Activated T-cell treated with anti-CD3 and anti-CD28 coated beads, Interleukin-2, amount 50 U/mL, for 24 hours (primary cell): ENCODE data around the gene PLTP.

Experiments used
- DNase-seq: peaks from one replicate; pipeline ENCODE4 v3.0.0-alpha.2; 2020
- H3K27ac Mint-ChIP-seq: 2 replicates; pipeline ENCODE4 v1.8.0; 2020; ENCODE audit warnings: mild to moderate bottlenecking, mixed read lengths
- H3K27me3 Mint-ChIP-seq: 2 replicates; pipeline ENCODE4 v1.8.0; 2020; ENCODE audit warnings: mixed read lengths
- H3K36me3 Mint-ChIP-seq: 2 replicates; pipeline ENCODE4 v1.8.0; 2020; ENCODE audit warnings: low read depth, mixed read lengths
- H3K4me1 Mint-ChIP-seq: 2 replicates; pipeline ENCODE4 v1.8.0; 2020; ENCODE audit warnings: low read depth, mixed read lengths
- H3K4me3 Mint-ChIP-seq: 2 replicates; pipeline ENCODE4 v1.8.0; 2020; ENCODE audit warnings: mild to moderate bottlenecking, moderate library complexity, mixed read lengths
- H3K9me3 Mint-ChIP-seq: 2 replicates; pipeline ENCODE4 v1.8.0; 2020; ENCODE audit warnings: mixed read lengths

Gene PLTP

DNA sequence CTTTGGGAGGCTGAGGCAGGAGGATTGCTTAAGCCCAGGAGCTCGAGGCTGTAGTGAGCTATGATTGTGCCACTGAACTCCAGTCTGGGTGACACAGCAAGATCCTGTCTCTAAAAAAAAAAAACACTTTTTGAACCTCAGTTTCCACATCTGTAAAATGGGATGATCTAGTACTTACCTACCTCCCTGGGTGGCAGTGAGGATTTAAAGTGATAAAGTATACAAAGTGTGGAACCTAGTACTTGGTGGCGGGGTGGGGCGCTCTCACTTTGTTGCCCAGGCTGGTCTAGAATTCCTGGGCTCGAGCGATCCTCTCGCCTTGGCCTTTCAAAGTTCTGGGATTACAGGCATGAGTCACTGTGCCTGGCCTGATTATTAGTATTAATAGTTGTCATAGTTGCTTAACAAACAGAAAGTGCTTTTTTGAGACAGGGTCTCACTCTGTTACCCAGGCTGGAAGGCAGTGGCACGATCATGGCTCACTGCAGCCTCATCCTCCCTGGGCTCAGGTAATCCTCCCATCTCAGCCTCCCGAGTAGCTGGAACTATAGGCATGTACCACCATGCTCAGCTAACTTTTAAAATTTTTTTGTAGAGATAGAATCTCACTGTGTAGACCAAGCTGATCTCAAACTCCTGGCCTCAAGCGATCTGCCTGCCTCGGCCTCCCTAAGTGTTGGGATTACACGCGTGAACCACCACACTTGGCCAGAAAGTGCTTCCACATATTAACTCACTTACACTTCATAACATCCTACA is 7.0 kb upstream of the PLTP start:
- Mint-ChIP-seq H3K27ac (no peak overlapping the region), H3K4me1 (peaks cover 5% of the 10 kb centered on the region), H3K36me3 (no peaks in the 10 kb centered on the region), H3K4me3 (no peak overlapping the region), H3K9me3 (no peaks in the 10 kb centered on the region), H3K27me3 (peaks cover 33% of the 10 kb centered on the region)
- no peak for DNase-seq

DNA sequence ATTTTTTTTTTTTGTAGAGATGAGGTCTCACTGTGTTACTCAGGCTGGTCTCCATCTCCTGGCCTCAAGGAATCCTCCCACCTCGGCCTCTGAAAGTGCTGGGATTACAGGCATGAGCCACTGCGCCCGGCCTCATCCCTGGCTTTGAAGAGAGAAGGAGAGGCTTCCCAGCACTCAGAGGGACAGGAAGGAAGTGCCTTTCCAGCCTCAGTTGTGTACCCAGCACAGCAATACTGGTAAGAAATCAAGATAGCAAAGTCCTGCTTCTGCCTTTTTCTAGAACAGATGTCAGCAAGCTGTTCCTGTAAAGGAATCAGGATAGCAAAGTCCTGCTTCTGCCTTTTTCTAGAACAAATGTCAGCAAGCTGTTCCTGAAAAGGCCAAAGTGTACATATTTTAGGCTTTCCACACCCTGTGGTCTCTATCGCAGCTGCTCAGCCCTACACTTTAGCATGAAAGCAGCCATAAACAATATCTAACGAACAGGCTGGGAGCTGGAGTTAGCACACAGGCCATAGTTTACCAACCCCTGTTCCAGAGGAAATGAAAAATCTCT is 6.3 kb upstream of the PLTP start:
- H3K4me1 Mint-ChIP-seq, result peaks cover 5% of the 10 kb centered on the region
- H3K9me3 Mint-ChIP-seq, result no peaks in the 10 kb centered on the region
- H3K36me3 Mint-ChIP-seq, result no peaks in the 10 kb centered on the region
- DNase-seq, result no peak
- no peak overlapping the region for H3K27ac Mint-ChIP-seq
- H3K4me3 Mint-ChIP-seq, result no peak overlapping the region
- peaks cover 33% of the 10 kb centered on the region for H3K27me3 Mint-ChIP-seq

DNA sequence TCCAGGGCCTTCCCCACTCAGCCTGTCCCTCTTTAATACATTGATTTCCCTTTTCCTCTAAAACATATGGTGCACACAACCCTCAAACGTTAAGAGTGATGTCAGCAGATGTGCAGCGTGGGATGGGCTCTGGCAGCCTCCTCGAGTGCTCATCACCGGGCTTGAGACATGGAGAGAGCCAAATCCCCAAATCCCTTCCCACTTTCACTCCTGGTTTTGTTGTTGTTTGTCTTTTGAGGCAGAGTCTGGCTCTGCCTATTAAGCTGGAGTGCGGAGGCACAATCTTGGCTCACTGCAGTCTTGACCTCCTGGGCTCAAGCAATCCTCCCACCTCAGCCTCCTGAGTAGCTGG is 5.8 kb upstream of the PLTP start:
- Mint-ChIP-seq H3K27me3 (peaks cover 36% of the 10 kb centered on the region), H3K27ac (no peak overlapping the region), H3K4me1 (peaks cover 7% of the 10 kb centered on the region), H3K36me3 (no peaks in the 10 kb centered on the region), H3K9me3 (no peaks in the 10 kb centered on the region), H3K4me3 (no peak overlapping the region)
- no peak for DNase-seq

DNA sequence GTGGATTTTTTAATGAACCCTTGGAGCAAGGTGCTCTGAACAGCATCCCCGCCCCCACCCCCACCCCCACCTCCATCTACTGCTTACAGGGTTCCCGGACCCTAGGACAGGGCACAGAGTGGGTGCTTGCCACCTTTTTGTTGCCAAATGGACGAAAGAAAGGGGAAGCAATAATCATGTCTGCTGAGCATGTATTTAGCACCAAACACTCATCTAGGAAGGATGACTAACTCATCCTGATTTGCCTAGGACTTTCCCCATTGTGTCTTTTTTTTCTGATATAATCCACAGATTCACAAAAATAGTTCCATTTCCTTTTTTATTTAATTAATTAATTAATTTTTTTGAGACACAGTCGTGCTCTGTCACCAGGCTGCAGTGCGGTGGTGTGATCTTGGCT is 1.2 kb upstream of the PLTP start:
- Mint-ChIP-seq H3K27me3 (peaks cover 40% of the 10 kb centered on the region), H3K4me1 (peaks cover 22% of the 10 kb centered on the region), H3K36me3 (no peaks in the 10 kb centered on the region), H3K9me3 (no peaks in the 10 kb centered on the region), H3K27ac (no peak overlapping the region), H3K4me3 (no peak overlapping the region)
- no peak for DNase-seq

DNA sequence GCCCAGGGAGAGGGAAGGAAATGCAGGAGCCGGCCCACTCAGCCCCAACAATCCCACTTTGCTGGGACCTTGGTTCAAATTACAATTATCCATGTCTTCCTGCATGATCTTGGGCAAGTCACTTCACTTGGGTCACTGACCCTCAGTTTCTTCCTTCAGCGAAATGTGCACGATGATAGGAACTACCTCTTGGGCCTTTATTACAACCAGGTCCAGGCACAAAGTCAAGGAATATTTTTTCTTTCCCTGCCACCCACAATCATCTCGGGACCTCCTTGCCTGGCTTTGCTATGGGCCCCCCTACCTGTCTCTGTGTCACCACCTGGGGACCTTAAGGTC is 358 bp upstream of the PLTP start:
- peaks cover 36% of the 10 kb centered on the region for H3K27me3 Mint-ChIP-seq
- H3K27ac Mint-ChIP-seq, result no peak overlapping the region
- peak overlapping the region; percentile 80 for H3K4me3 Mint-ChIP-seq
- peaks cover 22% of the 10 kb centered on the region for H3K4me1 Mint-ChIP-seq
- H3K9me3 Mint-ChIP-seq, result no peaks in the 10 kb centered on the region
- DNase-seq, result no peak
- no peaks in the 10 kb centered on the region for H3K36me3 Mint-ChIP-seq

DNA sequence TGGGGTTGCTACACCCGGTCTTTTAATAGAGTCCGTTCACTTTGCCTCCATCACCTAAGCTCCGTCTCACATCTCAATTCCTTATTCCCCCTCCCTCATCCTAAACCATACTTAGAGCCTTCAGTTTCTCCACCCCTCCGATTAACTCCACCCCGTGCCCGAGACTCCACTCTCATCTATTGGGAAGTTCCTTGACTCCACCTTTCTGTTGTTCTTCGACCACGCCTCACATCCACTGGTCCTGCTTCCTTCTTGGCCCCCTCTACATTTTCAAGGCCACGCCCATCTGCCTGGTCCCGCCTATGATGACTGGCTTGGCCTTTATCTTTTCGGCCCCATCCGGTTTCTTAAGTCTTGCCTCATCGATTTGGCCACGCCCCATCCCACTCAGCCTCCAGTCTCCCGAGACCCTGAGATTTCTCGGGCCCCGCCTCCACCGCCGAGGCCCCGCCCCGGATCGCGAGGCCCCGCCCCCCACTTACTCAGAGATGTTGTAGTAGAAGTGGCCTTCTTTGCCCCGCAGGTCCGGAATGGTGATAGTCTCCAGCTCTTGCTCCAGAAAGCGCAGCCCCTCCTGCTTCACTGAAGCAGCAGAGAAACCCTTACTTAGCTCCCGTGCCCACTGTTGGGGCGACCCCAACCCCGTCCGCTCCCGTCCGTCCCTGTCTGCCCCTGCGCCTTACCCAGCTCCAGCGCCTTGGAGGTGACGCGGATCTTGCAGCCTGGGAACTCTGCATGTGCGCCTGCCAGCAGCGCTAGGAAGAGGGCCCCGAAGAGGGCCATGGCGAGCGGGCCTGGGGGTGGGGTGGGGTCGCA is 1.1 kb downstream of the PLTP start:
- peaks cover 22% of the 10 kb centered on the region for H3K4me1 Mint-ChIP-seq
- peak overlapping the region; percentile 80 for H3K4me3 Mint-ChIP-seq
- peak overlapping the region; percentile 83 for H3K27ac Mint-ChIP-seq
- H3K9me3 Mint-ChIP-seq, result no peaks in the 10 kb centered on the region
- H3K36me3 Mint-ChIP-seq, result no peaks in the 10 kb centered on the region
- H3K27me3 Mint-ChIP-seq, result peaks cover 25% of the 10 kb centered on the region
- peak; percentile 98 for DNase-seq

DNA sequence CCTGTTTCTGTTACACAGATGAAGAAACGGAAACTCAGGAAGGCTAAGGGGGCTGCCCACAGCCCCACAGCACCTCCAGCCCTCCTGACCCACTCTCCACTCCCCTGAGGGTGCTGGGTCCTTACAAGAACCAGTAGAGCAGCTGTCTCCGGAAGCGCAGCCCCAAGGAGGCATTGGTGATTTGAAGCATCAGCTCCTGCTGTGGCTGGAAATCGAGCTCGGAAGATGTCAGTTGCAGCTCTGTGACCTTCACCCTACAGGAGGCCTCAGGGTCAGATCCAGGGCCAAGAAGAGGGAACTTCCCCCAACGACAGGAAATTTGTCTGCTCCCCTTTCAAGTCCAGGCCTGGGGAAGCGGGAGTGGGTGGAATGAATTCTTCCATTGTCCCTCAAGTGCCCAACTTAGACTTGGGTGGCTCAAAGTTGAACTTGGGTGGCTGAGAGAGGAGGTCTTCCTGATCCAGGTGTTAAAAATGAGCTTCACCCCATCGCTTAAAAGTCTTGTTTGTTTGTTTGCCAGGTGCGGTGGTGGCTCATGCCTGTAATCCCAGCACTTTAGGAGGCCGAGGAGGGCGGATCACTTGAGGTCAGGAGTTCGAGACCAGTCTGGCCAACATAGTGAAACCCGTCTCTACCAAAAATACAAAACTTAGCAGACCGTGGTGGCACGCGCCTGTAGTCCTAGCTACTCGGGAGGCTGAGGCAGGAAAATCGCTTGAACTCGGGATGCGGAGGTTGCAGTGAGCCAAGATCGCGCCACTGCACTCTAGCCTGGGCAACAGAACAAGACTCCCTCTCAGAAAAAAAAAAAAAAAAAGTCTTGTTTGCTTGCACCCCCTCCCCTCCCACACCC is 1.9 kb downstream of the PLTP start:
- DNase-seq, result no peak
- Mint-ChIP-seq H3K4me1 (peaks cover 22% of the 10 kb centered on the region), H3K36me3 (no peaks in the 10 kb centered on the region), H3K27me3 (peaks cover 20% of the 10 kb centered on the region), H3K27ac (peak overlapping the region; percentile 78), H3K4me3 (peak overlapping the region; percentile 80), H3K9me3 (no peaks in the 10 kb centered on the region)

DNA sequence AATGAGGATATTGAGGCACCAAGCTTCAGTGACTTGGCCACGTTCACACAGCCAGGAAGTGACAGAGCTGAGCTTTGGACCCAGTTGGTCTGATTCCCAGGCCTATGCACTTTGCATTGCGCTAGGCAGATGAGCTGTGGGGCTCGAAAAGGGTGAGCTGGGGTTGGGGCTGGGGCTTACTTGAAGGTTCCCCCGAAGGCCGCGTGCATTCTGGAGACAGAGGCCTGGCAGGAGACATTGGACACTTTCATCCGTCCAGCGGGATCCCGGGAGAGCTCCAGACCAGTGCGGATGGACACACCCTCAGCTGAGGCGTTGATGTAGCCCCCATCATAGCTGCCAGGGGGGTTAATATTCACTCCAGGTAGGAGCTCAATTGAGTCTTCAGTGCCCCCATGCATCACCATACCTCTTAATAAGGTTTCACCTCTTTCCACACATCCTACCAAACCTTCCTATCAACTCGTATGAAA is 2.6 kb downstream of the PLTP start:
- Mint-ChIP-seq H3K27ac (no peak overlapping the region), H3K36me3 (no peaks in the 10 kb centered on the region), H3K27me3 (peaks cover 16% of the 10 kb centered on the region), H3K4me3 (no peak overlapping the region), H3K9me3 (no peaks in the 10 kb centered on the region), H3K4me1 (peaks cover 22% of the 10 kb centered on the region)
- DNase-seq, result no peak

DNA sequence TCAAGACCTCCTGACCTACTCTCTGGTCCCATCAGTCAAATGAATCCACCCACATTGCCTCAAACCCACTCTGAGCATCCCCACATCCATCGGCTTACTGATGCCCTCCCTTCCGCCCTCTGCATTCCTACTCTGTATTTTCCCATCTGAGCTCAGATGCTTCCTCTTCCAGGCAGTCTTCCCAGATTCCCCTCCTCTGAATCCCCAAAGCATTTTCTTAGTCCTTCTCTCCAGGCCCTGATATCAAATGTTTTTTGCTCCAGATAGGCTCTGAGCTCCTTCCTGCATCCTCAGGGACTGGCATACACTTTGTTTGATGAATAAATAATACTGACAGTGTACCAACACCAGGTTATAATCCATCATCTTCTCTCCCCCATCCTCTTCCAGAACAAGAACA is 3.9 kb downstream of the PLTP start:
- Mint-ChIP-seq H3K27ac (no peak overlapping the region), H3K4me3 (no peak overlapping the region), H3K36me3 (no peaks in the 10 kb centered on the region), H3K9me3 (no peaks in the 10 kb centered on the region), H3K27me3 (peaks cover 10% of the 10 kb centered on the region), H3K4me1 (peaks cover 21% of the 10 kb centered on the region)
- no peak for DNase-seq

DNA sequence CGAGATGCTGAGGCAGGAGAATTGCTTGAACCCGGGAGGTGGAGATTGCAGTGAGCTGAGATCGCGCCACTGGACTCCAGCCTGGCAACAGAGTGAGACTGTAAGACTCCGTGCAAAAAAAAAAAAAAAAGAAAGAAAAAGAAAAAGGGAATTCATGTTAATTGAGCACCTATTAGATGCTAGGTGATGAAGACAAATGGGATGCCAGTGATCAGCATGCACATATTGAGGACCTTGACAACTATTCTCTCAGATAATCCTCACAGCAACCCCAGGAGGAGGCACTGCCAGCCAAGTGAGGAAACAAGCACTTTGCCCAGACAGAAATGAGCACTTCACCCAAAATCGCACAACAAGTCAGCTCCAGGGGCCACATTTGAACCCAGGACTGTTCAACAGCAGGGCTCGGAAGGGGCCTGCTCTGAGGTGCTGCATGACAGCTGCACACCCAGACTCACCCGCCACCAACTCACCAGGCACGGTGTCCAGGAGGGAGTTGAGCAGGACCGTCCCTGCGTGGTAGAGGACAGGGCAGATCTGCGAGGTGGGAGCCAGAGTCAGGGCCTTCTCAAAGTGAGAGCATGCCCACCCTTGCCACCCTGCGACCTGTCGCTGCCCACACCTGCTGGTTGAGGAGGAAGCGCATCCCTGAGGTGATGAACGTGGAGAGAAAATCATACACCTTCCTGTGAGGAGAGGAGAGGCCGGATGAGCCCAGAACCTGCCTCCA is 4.6 kb downstream of the PLTP start:
- Mint-ChIP-seq H3K4me1 (peaks cover 18% of the 10 kb centered on the region), H3K27me3 (peaks cover 7% of the 10 kb centered on the region), H3K36me3 (no peaks in the 10 kb centered on the region), H3K4me3 (no peak overlapping the region), H3K9me3 (no peaks in the 10 kb centered on the region), H3K27ac (no peak overlapping the region)
- DNase-seq, result no peak

DNA sequence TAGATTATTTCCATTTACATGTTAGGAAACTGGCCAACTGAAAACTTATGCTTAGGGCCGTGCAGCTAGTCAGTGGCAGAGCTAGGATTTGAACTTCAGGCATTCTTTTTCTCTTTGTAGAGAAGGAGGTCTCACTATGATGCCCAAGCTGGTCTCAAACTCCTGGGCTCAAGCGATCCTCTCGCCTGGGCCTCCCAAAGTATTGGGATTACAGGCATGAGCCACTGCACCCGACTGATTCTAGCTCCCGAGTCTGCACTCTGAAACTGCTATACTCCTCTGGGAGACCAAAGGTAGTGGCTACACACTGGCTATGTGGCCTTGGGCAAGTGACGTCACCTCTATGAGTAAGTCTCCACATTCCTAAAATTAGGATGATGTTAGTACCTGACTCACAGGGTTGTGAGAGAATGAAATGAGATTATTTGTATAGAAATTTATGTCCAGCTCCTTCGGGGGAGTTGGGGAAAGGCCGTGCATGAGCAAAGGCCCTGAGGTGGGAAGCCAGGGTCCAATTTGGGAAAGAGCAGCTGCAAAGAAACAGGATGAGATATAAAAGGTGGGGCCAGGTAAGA is 6.4 kb downstream of the PLTP start:
- H3K4me3 Mint-ChIP-seq, result no peak overlapping the region
- DNase-seq, result no peak
- H3K36me3 Mint-ChIP-seq, result no peaks in the 10 kb centered on the region
- no peak overlapping the region for H3K27ac Mint-ChIP-seq
- no peaks in the 10 kb centered on the region for H3K27me3 Mint-ChIP-seq
- H3K4me1 Mint-ChIP-seq, result peaks cover 2% of the 10 kb centered on the region
- H3K9me3 Mint-ChIP-seq, result no peaks in the 10 kb centered on the region

DNA sequence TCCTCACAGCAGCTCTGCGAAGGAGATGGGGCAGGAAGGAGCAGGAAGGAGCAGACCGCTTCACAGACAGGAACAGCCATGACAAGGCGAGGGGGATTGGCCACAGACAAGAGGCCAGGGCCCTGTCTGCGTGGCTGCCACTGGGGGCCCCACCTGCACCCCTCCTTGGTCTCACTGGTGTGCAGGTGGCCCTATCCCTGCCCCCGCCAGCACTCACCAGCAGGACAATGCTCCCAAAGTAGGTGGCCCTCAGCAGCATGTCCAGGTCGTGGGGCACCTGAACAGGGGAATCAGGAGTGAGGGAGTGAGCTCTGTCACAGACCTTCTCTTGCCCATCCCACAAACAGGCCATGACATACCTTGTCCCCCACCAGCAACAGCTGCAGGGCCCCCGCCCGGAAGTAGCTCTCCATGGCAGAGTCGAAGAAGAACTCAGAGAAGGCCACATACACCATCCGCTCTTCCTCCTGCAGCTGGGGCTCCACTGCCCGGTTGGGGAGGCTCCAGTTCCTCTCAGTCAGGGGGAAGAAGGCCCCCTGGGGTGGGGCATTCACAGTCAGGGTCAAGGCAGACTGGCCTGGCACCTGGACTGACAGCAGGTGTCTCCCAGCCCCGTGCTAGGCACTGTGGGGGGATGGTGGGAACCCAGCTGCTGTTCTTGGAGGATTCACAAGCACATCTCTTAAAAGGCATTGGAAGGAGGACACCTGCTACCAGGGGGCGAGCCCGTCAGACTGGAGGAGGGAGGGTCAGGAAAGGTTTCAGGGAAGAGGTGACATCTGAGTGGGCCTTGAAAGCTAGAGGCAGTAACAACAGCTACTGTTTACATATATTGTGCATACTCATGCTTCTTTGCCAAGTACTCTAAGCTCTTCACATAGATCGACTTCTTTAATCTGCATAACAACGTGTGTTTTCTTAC is 7.1 kb downstream of the PLTP start:
- Mint-ChIP-seq H3K9me3 (no peaks in the 10 kb centered on the region), H3K4me3 (no peak overlapping the region)

DNA sequence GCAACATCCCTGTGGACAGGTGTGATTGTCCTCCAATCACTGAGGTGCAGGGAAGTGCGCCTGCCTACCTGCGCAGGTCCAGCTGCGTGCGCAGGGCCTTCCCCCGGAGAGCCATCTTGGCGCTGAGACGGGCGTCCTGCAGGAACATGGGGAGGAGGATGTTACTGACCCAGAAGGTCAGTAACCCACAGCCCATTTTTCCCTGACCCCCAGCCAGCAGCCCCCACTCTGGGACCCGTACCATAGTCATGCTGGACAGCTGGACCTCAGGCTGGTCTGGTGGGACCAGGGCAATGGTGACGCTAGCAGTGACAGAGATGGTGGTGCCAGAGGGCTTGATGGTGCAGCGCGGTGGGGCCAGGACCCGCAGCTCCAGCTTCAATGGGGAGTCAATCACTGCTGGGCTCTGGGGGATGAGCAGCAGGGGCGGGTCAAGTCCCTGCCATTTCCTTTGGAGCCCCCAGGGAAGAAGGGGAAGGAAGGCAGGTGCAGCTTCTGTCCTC is 9.7 kb downstream of the PLTP start:
- DNase-seq, result no peak
- Mint-ChIP-seq H3K27me3 (no peaks in the 10 kb centered on the region), H3K4me3 (no peak overlapping the region), H3K4me1 (no peaks in the 10 kb centered on the region), H3K27ac (no peak overlapping the region), H3K9me3 (no peaks in the 10 kb centered on the region), H3K36me3 (peaks cover 18% of the 10 kb centered on the region)

More for the DNA sequence above, 7.1 kb downstream of the PLTP start:
- no peak overlapping the region for H3K27ac Mint-ChIP-seq
- no peaks in the 10 kb centered on the region for H3K4me1 Mint-ChIP-seq
- H3K27me3 Mint-ChIP-seq, result no peaks in the 10 kb centered on the region
- DNase-seq, result no peak
- H3K36me3 Mint-ChIP-seq, result no peaks in the 10 kb centered on the region
